ENCODE results near the gene GUCA2A. TPM values are rescaled to one million over a fixed set of nuclear protein-coding genes. Genes with fewer than 3 reads are reported as not detected.

GUCA2A gene
- total and polyA plus RNA-seq, 2 of the 4 experiments (the other 2 are of a cell fraction): not detected

DNA sequence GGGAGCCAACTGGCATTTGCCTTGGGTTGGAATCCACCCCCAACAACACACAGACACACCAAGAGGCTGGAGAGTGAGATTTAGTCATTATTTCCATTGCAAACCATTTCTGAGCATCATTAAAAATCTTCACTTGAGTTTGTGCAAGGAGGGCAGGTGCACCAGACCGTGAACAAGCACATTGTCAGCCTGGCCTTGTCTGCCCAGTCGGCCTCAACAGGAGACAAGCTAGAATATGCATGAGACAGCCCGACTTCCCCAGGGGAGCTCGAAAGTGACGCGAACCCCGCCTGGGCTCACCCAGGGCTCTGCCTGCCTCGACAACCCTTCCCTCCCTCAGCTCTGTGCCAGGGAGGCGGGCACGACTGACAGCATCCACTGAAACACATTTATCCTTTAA, 26.8 kb downstream of the GUCA2A start:
- CTCF ChIA-PET: interaction anchor here (1.0 kb wide), 1 partner anchor 10 kb away, joined by 4 read pairs; no protein-coding TSS in a partner anchor

More for the DNA sequence above, 26.8 kb downstream of the GUCA2A start:
- Histone ChIP-seq H3K79me1 (ENCODE audit: low read depth in 1 of 2, low read length in 2 of 2) (no peaks in the 10 kb centered on the region), H3K4me1 (ENCODE audit: control insufficient read depth, insufficient read depth, low read length) (no peaks in the 10 kb centered on the region), H2BK5ac (ENCODE audit: low read depth, low read length, poor library complexity, severe bottlenecking) (no peak overlapping the region), H4K91ac (ENCODE audit: insufficient read depth, low read depth, low read length) (no peak overlapping the region), H3K9ac (ENCODE audit: low read depth, low read length) (no peak overlapping the region), H4K5ac (ENCODE audit: low read depth, low read length) (no peak overlapping the region), H3K14ac (replicated peaks; ENCODE audit: low read depth, low read length) (no peak overlapping the region), H3K56ac (ENCODE audit: extremely low read depth, insufficient read depth, low read length) (no peak overlapping the region), H3K9me1 (ENCODE audit: insufficient read depth, low read length) (no peaks in the 10 kb centered on the region; the same call in 1 of the 2 replicates), H3K27ac (ENCODE audit: insufficient read depth, low read length) (no peak overlapping the region), H3K27me3 (ENCODE audit: control insufficient read depth, insufficient read depth, low read length) (peaks cover 26% of the 10 kb centered on the region), H2AK9ac (replicated peaks; ENCODE audit: low read depth, low read length, poor library complexity) (no peak overlapping the region), H4K8ac (ENCODE audit: low read depth in 2 of 2, low read length in 2 of 2) (no peak overlapping the region), H4K20me1 (ENCODE audit: insufficient read depth, low read length) (no peaks in the 10 kb centered on the region), H3K4me2 (ENCODE audit: low read depth, low read length) (no peak overlapping the region), H3K23ac (ENCODE audit: low read depth, low read length) (no peak overlapping the region), H2BK20ac (ENCODE audit: low read depth, low read length) (no peak overlapping the region), H2AFZ (replicated peaks; ENCODE audit: low read length, poor library complexity) (no peak overlapping the region), H3K4ac (ENCODE audit: low read depth, low read length) (no peak overlapping the region), H2BK120ac (ENCODE audit: low read depth, low read length) (no peak overlapping the region), H3K4me3 (ENCODE audit: insufficient read depth, low read depth, low read length) (no peak overlapping the region), H3K18ac (ENCODE audit: low read depth, low read length) (no peak overlapping the region), H2BK15ac (ENCODE audit: low read depth, low read length) (no peak overlapping the region), H3K9me3 (ENCODE audit: control insufficient read depth, insufficient read depth, low read length) (no peaks in the 10 kb centered on the region), H2AK5ac (ENCODE audit: low read depth, low read length) (no peak overlapping the region), H3K36me3 (ENCODE audit: control insufficient read depth, insufficient read depth, low read length) (no peaks in the 10 kb centered on the region)
- no peak for DNase-seq
- WGBS, 2 experiments (ENCODE audit: extremely low coverage in 2 of 2, insufficient read length in 1 of 2): 78% methylated on average over 7 of the region's 10 CpGs; no CpG with 5 or more reads in 1 of the 2 experiments
- intact Hi-C loops (cut with micrococcal nuclease) (no loop called here), in situ Hi-C loops (cut with MboI; ENCODE audit: low sequenced_read_pairs) (no loop called here), dilution Hi-C loops (cut with HindIII; ENCODE audit: low sequenced_read_pairs, unreplicated experiment) (no loop called here)
- TF ChIP-seq CHD1 (IDR thresholded peaks at IDR 0.05; ENCODE audit: low read depth, low read length) (no peak), RAD21 (IDR thresholded peaks at IDR 0.05; ENCODE audit: low read length) (no peak), MXI1 (IDR thresholded peaks at IDR 0.05; ENCODE audit: borderline replicate concordance, low read depth, low read length) (no peak), NFE2L2 (IDR thresholded peaks at IDR 0.05; ENCODE audit: low read depth, low read length) (no peak)
- no TSS peak for BruUV-seq (replicated peaks)
- no peak for ATAC-seq (ENCODE audit: low read depth)
- POLR2A ChIA-PET (ENCODE audit: unreplicated experiment): no interaction called here

All from IMR-90 (cell line).